Tibial nerve (tissue), 4 donors: ENCODE measurements around the gene LPCAT3. TPM values are rescaled to one million over a fixed set of nuclear protein-coding genes. Genes with fewer than 3 reads are reported as not detected.

Source experiments
- DNase-seq, 2 donors: peaks; one replicate each; pipeline ENCODE4 v3.0.0-alpha.2; 2019; ENCODE audit warnings: low spot score in 2 of 2
- H3K27ac ChIP-seq, 4 donors: fragments of 200-600 bp; sonication (generic) in 3 of 4; one replicate each; pipeline ENCODE4 v1.5.1; 2017 to 2019; ENCODE audit warnings: mild to moderate bottlenecking in 1 of 4
- H3K27me3 ChIP-seq, 2 donors: fragments of 200-600 bp; sonication (generic) in 1 of 2; one replicate each; pipeline versions ENCODE4 v1.5.1 to v1.6.0; 2017 to 2019
- H3K36me3 ChIP-seq, 3 donors: fragments of 200-600 bp; sonication (generic); one replicate each; pipeline ENCODE4 v1.5.1; 2018 to 2019
- H3K4me1 ChIP-seq, 4 donors: fragments of 200-600 bp; sonication (generic) in 3 of 4; one replicate each; pipeline ENCODE4 v1.5.1; 2017 to 2019
- H3K4me3 ChIP-seq, 4 donors: fragments of 200-600 bp; sonication (generic) in 3 of 4; one replicate each; pipeline ENCODE4 v1.5.1; 2017 to 2019; ENCODE audit warnings: mild to moderate bottlenecking in 1 of 4, moderate library complexity in 1 of 4
- H3K9me3 ChIP-seq, 4 donors: fragments of 200-600 bp; sonication (generic) in 3 of 4; one replicate each; pipeline ENCODE4 v1.5.1; 2017 to 2019
- EP300 ChIP-seq, 2 donors: sonication (generic); formaldehyde crosslinking; IDR thresholded peaks; one replicate each; pipeline ENCODE4 v1.6.1; 2017; ENCODE audit warnings: antibody characterized with exemption in 2 of 2, mild to moderate bottlenecking in 1 of 2
- POLR2A ChIP-seq, 2 donors: fragments of 450-650 bp; IDR thresholded peaks; one replicate each; pipeline ENCODE4 v1.6.1; 2017; ENCODE audit warnings: antibody characterized with exemption in 2 of 2, mild to moderate bottlenecking in 2 of 2, moderate library complexity in 2 of 2
- WGBS, 2 donors: methylation state at CpG; one replicate each; pipeline ENCODE4 v1.1.5; 2018; 5-methylcytosine and 5-hydroxymethylcytosine counted together
- small RNA-seq: library from RNA; depleted of rRNA; stranded (forward); fragments of <200 nt; gene quantifications from one replicate; pipeline ENCODE3, GENCODE V24; 2016
- total RNA-seq, 4 donors: library from RNA; depleted of rRNA; stranded (reverse); fragments of >200 nt; gene quantifications; one replicate each; pipeline ENCODE4 v1.1.0, GENCODE V29; 2016
- TF ChIP-seq, protein P1 (sequence below), 5 experiments: fragments of 200-600 bp in 3 of 5; fragments of 450-650 bp in 2 of 5; sonication (generic) in 3 of 5; IDR thresholded peaks; one replicate each; pipeline ENCODE4 v1.5.1; 2016 to 2019; ENCODE audit warnings: antibody characterized with exemption in 5 of 5, mild to moderate bottlenecking in 3 of 5, moderate library complexity in 2 of 5

The LPCAT3 gene
- total RNA-seq, 4 donors from 2014 or later, result 19.7 to 29.7 (median 23.8) TPM

DNA sequence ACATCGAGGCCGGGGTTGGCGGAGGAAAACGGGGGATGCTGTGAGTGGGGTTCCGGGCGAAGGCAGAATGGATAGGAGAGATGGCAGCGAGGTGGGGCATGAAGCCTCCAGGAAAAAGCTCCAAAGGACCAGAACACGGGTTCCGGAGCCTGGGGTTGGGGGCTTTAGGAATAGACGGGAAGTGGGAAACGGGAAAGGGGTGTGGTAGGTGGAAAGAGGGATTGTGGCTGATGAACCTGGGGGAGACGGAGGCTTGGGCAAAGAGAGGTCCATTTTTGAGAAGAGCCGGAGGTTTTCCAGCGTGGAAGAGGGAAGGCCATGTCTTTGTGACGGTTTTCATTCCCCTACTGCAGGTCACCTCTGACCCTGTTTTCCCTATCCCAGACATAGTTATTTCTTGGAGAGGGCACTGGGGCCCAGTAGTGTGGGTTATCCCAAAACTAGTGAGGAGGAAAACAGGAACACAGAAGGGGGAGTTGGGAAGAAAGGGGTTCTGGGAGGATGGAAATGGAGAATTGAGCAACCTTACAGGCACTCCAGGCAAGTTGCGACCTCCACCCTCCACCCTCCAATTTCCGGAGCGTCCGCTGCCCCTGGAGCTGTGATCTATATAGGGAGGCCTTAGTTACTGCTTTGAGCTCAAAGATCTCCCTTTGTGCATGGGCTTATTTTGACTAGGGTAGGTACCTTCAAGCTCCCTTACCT lies 89.4 kb downstream of the LPCAT3 start:
- H3K4me1 ChIP-seq, result peaks cover 3 to 84% (median 54%) of the 10 kb centered on the region in 4 donors
- 4 to 5% methylated on average over 19 of the region's 19 CpGs for WGBS, 2 donors
- no peaks in the 10 kb centered on the region for H3K27me3 ChIP-seq
- no peak for TF ChIP-seq POLR2A (IDR thresholded peaks at IDR 0.05)
- TF ChIP-seq, protein P1, sequence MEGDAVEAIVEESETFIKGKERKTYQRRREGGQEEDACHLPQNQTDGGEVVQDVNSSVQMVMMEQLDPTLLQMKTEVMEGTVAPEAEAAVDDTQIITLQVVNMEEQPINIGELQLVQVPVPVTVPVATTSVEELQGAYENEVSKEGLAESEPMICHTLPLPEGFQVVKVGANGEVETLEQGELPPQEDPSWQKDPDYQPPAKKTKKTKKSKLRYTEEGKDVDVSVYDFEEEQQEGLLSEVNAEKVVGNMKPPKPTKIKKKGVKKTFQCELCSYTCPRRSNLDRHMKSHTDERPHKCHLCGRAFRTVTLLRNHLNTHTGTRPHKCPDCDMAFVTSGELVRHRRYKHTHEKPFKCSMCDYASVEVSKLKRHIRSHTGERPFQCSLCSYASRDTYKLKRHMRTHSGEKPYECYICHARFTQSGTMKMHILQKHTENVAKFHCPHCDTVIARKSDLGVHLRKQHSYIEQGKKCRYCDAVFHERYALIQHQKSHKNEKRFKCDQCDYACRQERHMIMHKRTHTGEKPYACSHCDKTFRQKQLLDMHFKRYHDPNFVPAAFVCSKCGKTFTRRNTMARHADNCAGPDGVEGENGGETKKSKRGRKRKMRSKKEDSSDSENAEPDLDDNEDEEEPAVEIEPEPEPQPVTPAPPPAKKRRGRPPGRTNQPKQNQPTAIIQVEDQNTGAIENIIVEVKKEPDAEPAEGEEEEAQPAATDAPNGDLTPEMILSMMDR (IDR thresholded peaks at IDR 0.05), result no peak
- TF ChIP-seq EP300 (IDR thresholded peaks at IDR 0.05), result peak in 1 of 2 donors; percentile 14
- H3K4me3 ChIP-seq, result peak overlapping the region; percentile 78 to 96 (median 88)
- DNase-seq, result no peak
- no peaks in the 10 kb centered on the region for H3K9me3 ChIP-seq
- peaks cover 0 to 5% (median 0%) of the 10 kb centered on the region in 3 donors for H3K36me3 ChIP-seq
- peak overlapping the region; percentile 96 to 99 (median 98) for H3K27ac ChIP-seq

DNA sequence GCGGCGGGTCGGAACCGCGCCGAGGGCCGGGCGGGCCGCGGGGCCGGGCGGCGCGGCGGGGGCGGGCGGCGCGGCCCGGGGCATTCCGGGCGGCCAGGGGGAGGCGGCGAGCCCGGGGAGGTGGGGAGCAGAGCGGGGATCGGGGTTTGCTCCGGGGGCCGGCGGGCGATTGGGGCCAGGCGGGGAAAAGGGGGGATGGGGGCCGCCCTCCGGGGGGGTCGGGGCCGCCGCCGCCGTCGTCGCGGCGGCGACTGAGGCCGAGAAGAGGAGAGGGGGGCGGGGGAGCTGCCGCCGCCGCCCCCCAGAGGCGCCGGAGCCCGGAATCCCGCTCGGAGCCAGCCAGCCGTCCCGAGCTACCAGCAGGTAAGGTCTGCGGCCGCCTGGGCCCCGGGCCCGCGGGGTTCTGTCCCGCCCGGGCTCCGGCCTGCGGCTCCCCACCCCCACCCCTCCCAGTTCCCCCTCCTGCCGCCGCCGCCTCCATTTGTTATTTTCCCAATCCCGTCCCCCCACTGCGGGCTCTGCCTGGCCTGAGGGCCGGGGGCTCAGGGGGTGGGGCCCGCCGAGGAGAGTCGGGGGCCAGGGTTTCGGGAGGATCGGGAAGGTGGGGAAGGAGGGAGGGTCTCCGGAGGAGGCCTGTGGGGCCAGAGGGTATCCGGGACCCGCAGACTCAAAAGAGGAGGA lies 90.1 kb downstream of the LPCAT3 start:
- WGBS, 2 donors, result 1 to 2% methylated on average over 17 to 21 of the region's 79 CpGs
- TF ChIP-seq, protein P1 (IDR thresholded peaks at IDR 0.05), result no peak
- TF ChIP-seq EP300 (IDR thresholded peaks at IDR 0.05) (no peak), POLR2A (IDR thresholded peaks at IDR 0.05) (no peak)
- Histone ChIP-seq H3K4me3 (peak overlapping the region; percentile 78 to 96 (median 88)), H3K27ac (peak overlapping the region; percentile 96 to 99 (median 98)), H3K9me3 (no peaks in the 10 kb centered on the region), H3K4me1 (peaks cover 3 to 79% (median 49%) of the 10 kb centered on the region in 4 donors), H3K36me3 (peaks cover 0 to 1% (median 0%) of the 10 kb centered on the region in 3 donors), H3K27me3 (no peaks in the 10 kb centered on the region)
- DNase-seq, result no peak

DNA sequence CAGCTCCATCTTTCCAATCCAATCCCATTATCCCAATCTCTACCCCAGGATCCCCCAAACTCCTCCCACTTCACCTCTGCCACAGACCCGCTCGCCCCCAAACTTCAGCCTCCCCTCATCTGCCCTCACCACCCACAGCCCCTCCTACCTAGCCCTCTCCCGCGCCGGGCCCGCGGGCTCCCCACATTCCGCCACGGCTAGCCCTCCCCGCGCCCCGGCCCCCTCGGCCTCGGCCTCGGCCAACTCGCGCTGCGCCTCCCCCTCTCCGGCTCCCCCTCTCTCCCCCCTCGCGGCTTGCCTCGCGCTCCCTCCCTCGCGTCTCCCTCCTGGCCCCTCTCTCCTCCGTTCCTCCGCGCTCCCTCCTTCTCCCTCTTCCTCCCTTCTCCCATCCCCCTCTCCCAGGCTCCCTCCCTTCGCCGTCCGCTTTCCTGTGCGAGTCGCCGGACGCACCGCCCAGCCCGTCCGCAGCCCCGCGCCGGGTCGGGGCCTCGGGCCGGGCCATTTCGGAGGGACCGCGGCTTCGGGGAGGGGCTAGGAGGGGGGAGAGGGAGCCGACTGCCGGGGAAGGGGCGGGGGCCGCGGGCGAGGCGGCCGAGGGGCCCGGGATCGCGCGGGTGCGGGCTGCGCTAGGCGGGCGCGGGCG lies 90.8 kb downstream of the LPCAT3 start, which contains the start of gene ATN1:
TSS of gene ATN1 (plus strand) at position 581 of the 643 bp plus-strand sequence. CDS start 6,043 bp downstream, outside the sequence.
- Histone ChIP-seq H3K9me3 (no peaks in the 10 kb centered on the region), H3K36me3 (peaks cover 0 to 8% (median 0%) of the 10 kb centered on the region in 3 donors), H3K4me1 (peaks cover 3 to 73% (median 46%) of the 10 kb centered on the region in 4 donors), H3K27me3 (no peaks in the 10 kb centered on the region), H3K4me3 (peak within 1 kb of the TSS; percentile 78 to 96 (median 88)), H3K27ac (peak within 1 kb of the TSS; percentile 96 to 99 (median 98))
- 1% methylated on average over 42 to 47 of the region's 66 CpGs for WGBS, 2 donors
- peak; percentile 66 to 78 for DNase-seq
- TF ChIP-seq POLR2A (IDR thresholded peaks at IDR 0.05) (peak in 1 of 2 donors; percentile 70), EP300 (IDR thresholded peaks at IDR 0.05) (peak in 1 of 2 donors; percentile 90)
- TF ChIP-seq, protein P1 (IDR thresholded peaks at IDR 0.05), result peak in 1 of 5 experiments; percentile 10

Small RNA genes lying within 50 kb of the gene (small RNA-seq; reads per million reads assigned to genes)
- gene AC006512.1 (not detected), gene MIR141 (not detected), gene MIR200C (not detected), gene RNU7-1 (not detected), gene SCARNA12 (not detected)

Other genes starting within 250 kb of the LPCAT3 start
- gene LAG3, start 246.0 kb downstream of the LPCAT3 start, total RNA-seq, result 1 to 10 TPM; 1.2 to 4.0 (median 2.9) TPM
- gene CD4, start 228.9 kb downstream of the LPCAT3 start, total RNA-seq, result 10 to 100 TPM in 1 of 4 donors, 1 to 10 TPM in 3; 7.5 to 12.6 (median 8.9) TPM
- 1 to 10 TPM; 1.3 to 5.4 (median 2.2) TPM for gene GPR162, start 196.7 kb downstream of the LPCAT3 start, total RNA-seq
- 10 to 100 TPM; 14.6 to 45.8 (median 36.4) TPM for gene P3H3, start 190.1 kb downstream of the LPCAT3 start, total RNA-seq
- 1 to 10 TPM in 3 of 4 donors, under 1 TPM in 1; 0.84 to 9.9 (median 5.6) TPM for gene GNB3, start 177.6 kb downstream of the LPCAT3 start, total RNA-seq
- gene CDCA3, start 167.2 kb downstream of the LPCAT3 start, total RNA-seq, result 10 to 100 TPM in 1 of 4 donors, 1 to 10 TPM in 1, under 1 TPM in 2; 0.21 to 19.4 (median 3.6) TPM
- 10 to 100 TPM; 47.6 to 63.9 (median 56.8) TPM for gene USP5, start 166.3 kb downstream of the LPCAT3 start, total RNA-seq
- gene TPI1, start 150.9 kb downstream of the LPCAT3 start, total RNA-seq, result 100 to 1,000 TPM; 189 to 346 (median 282) TPM
- 10 to 100 TPM in 3 of 4 donors, 1 to 10 TPM in 1; 9.4 to 12.7 (median 11.8) TPM for gene SPSB2, start 145.2 kb downstream of the LPCAT3 start, total RNA-seq
- gene LRRC23, start 113.7 kb downstream of the LPCAT3 start, total RNA-seq, result 10 to 100 TPM; 11.6 to 17.2 (median 17.1) TPM
- 10 to 100 TPM; 14.0 to 25.8 (median 15.9) TPM for gene ENO2, start 103.9 kb downstream of the LPCAT3 start, total RNA-seq
- 100 to 1,000 TPM in 3 of 4 donors, 10 to 100 TPM in 1; 92.2 to 260 (median 123) TPM for gene ATN1, start 90.5 kb downstream of the LPCAT3 start, total RNA-seq
- gene RNU7-1, start 74.7 kb downstream of the LPCAT3 start, total RNA-seq, result not detected
- 100 to 1,000 TPM; 569 to 764 (median 665) TPM for gene C12orf57, start 74.5 kb downstream of the LPCAT3 start, total RNA-seq
- gene PTPN6, start 67.1 kb downstream of the LPCAT3 start, total RNA-seq, result 10 to 100 TPM; 11.9 to 31.5 (median 20.8) TPM
- gene PHB2, start 47.8 kb downstream of the LPCAT3 start, total RNA-seq, result 100 to 1,000 TPM; 138 to 178 (median 149) TPM
- 10 to 100 TPM; 27.7 to 37.7 (median 35.9) TPM for gene EMG1, start 47.6 kb downstream of the LPCAT3 start, total RNA-seq
- gene C1S, start 42.2 kb upstream of the LPCAT3 start, total RNA-seq, result 1,000 to 10,000 TPM in 1 of 4 donors, 100 to 1,000 TPM in 3; 415 to 1,129 (median 638) TPM
- gene C1R, start 74.0 kb upstream of the LPCAT3 start, total RNA-seq, result 1,000 to 10,000 TPM in 1 of 4 donors, 100 to 1,000 TPM in 3; 528 to 1,237 (median 593) TPM
- 100 to 1,000 TPM; 125 to 214 (median 180) TPM for gene C1RL, start 90.7 kb upstream of the LPCAT3 start, total RNA-seq
- gene RBP5, start 110.4 kb upstream of the LPCAT3 start, total RNA-seq, result 1 to 10 TPM in 3 of 4 donors, under 1 TPM in 1; 0.78 to 9.9 (median 2.2) TPM
- gene CLSTN3, start 111.9 kb upstream of the LPCAT3 start, total RNA-seq, result 100 to 1,000 TPM in 1 of 4 donors, 10 to 100 TPM in 3; 40.0 to 112 (median 79.6) TPM
- gene PEX5, start 171.2 kb upstream of the LPCAT3 start, total RNA-seq, result 10 to 100 TPM; 58.1 to 70.6 (median 65.7) TPM